Natural killer cell (primary cell): ENCODE measurements around the gene WFS1. TPM values are rescaled to one million over a fixed set of nuclear protein-coding genes. Genes with fewer than 3 reads are reported as not detected.

ENCODE experiments used
- ATAC-seq, 3 donors: fragments of 150-1000 bp in 2 of 3; fragments of 200-7000 bp in 1 of 3; cut with Tn5 transposase; 1 replicate in 1 of 3; 2 replicates in 2 of 3; pipeline ENCODE4 v1.10.0; 2021; ENCODE audit warnings: mild to moderate bottlenecking in 2 of 3, moderate library complexity in 2 of 3
- DNase-seq, 2 donors: peaks; one replicate each; pipeline versions ENCODE4 v3.0.0 to v3.0.0-alpha.2; 2013 to 2021; ENCODE audit warnings: mixed read lengths in 1 of 2
- H3K27ac ChIP-seq: one replicate; pipeline ENCODE4 v1.5.1; 2013; ENCODE audit warnings: mild to moderate bottlenecking, low read length
- H3K27me3 ChIP-seq: one replicate; pipeline ENCODE4 v1.6.1; 2013; ENCODE audit warnings: low read length; ENCODE audit not compliant: control insufficient read depth, insufficient read depth
- H3K36me3 ChIP-seq: one replicate; pipeline ENCODE4 v1.6.1; 2013; ENCODE audit warnings: low read length; ENCODE audit not compliant: control insufficient read depth, insufficient read depth
- H3K4me1 ChIP-seq: one replicate; pipeline ENCODE4 v1.6.1; 2013; ENCODE audit warnings: low read length; ENCODE audit not compliant: control insufficient read depth, insufficient read depth
- H3K4me3 ChIP-seq: one replicate; pipeline ENCODE4 v1.5.1; 2013; ENCODE audit warnings: low read length
- H3K9me3 ChIP-seq: one replicate; pipeline ENCODE4 v1.6.1; 2013; ENCODE audit warnings: low read length; ENCODE audit not compliant: control insufficient read depth, insufficient read depth
- H3K27ac Mint-ChIP-seq, 2 donors: one replicate each; pipeline ENCODE4 v1.8.0; 2022; ENCODE audit warnings: mild to moderate bottlenecking in 2 of 2, mixed read lengths in 2 of 2, moderate library complexity in 1 of 2
- H3K27me3 Mint-ChIP-seq, 2 donors: one replicate each; pipeline ENCODE4 v1.8.0; 2022; ENCODE audit warnings: low read depth in 2 of 2, mixed read lengths in 2 of 2
- H3K36me3 Mint-ChIP-seq: one replicate; pipeline ENCODE4 v1.8.0; 2022; ENCODE audit warnings: mixed read lengths
- H3K4me1 Mint-ChIP-seq, 2 donors: one replicate each; pipeline ENCODE4 v1.8.0; 2022; ENCODE audit warnings: mixed read lengths in 2 of 2
- H3K4me3 Mint-ChIP-seq: one replicate; pipeline ENCODE4 v1.8.0; 2022; ENCODE audit warnings: mild to moderate bottlenecking, moderate library complexity, mixed read lengths
- H3K9me3 Mint-ChIP-seq, 2 donors: one replicate each; pipeline ENCODE4 v1.8.0; 2022; ENCODE audit warnings: mixed read lengths in 2 of 2
- CTCF ChIP-seq: fragments of 200-600 bp; IDR thresholded peaks from one replicate; pipeline ENCODE4 v1.8.0; 2022; ENCODE audit warnings: antibody characterized with exemption
- WGBS: methylation state at CpG from one replicate; pipeline ENCODE4 v1.1.7; 2013; ENCODE audit warnings: missing lambda C conversion rate; ENCODE audit not compliant: insufficient coverage; 5-methylcytosine and 5-hydroxymethylcytosine counted together
- intact Hi-C: fragments of 100-400 bp; cut with micrococcal nuclease; formaldehyde crosslinking; loops from one replicate; pipeline ENCODE4 v1.14.2; 2022
- total RNA-seq, 4 donors: library from RNA; stranded (reverse); fragments of 120-200 nt in 1 of 4; gene quantifications; one replicate each; pipeline versions ENCODE4 v1.2.3 to v1.2.4, GENCODE V29; 2013 to 2022

The WFS1 gene
- total RNA-seq, 3 donors from 2014 or later (not counting 1 experiment from before 2014, with no cell fraction given): 3.0 to 5.6 (median 3.5) TPM

- Histone ChIP-seq H3K36me3 (no peaks in the 10 kb centered on the region), H3K4me3 (no peak overlapping the region), H3K27me3 (peaks cover 18% of the 10 kb centered on the region), H3K9me3 (peaks cover 5% of the 10 kb centered on the region), H3K27ac (no peak overlapping the region), H3K4me1 (peaks cover 6% of the 10 kb centered on the region)
- Mint-ChIP-seq H3K4me3 (no peak overlapping the region), H3K27me3 (peaks cover 28 to 78% of the 10 kb centered on the region in 2 donors), H3K27ac (no peak overlapping the region), H3K9me3 (no peaks in the 10 kb centered on the region), H3K36me3 (no peaks in the 10 kb centered on the region), H3K4me1 (no peaks in the 10 kb centered on the region)
- ATAC-seq: no peak
- 69% methylated on average over 10 of the region's 10 CpGs for WGBS
- DNase-seq: no peak
- TF ChIP-seq CTCF: no peak
- intact Hi-C loops: no loop called here
Observed at GRCh38 chr4:6222761-6223292, 46.8 kb upstream of the WFS1 start.

- H3K27me3 ChIP-seq: peaks cover 18% of the 10 kb centered on the region
- Mint-ChIP-seq H3K36me3 (no peaks in the 10 kb centered on the region), H3K4me3 (no peak overlapping the region), H3K27ac (no peak overlapping the region), H3K9me3 (no peaks in the 10 kb centered on the region), H3K4me1 (no peaks in the 10 kb centered on the region), H3K27me3 (peaks cover 24 to 59% of the 10 kb centered on the region in 2 donors)
- intact Hi-C loops: no loop called here
- peaks cover 6% of the 10 kb centered on the region for H3K4me1 ChIP-seq
- peaks cover 5% of the 10 kb centered on the region for H3K9me3 ChIP-seq
- no peaks in the 10 kb centered on the region for H3K36me3 ChIP-seq
- no peak overlapping the region for H3K4me3 ChIP-seq
- no peak overlapping the region for H3K27ac ChIP-seq
- WGBS: 78% methylated on average over 3 of the region's 3 CpGs
- ATAC-seq (no peak), DNase-seq (no peak)
- no peak for TF ChIP-seq CTCF
Observed at GRCh38 chr4:6224735-6225134, 44.9 kb upstream of the WFS1 start.

- no peaks in the 10 kb centered on the region for H3K36me3 Mint-ChIP-seq
- no peaks in the 10 kb centered on the region for H3K4me1 Mint-ChIP-seq
- H3K27me3 ChIP-seq: peaks cover 17% of the 10 kb centered on the region
- H3K4me1 ChIP-seq: peaks cover 6% of the 10 kb centered on the region
- DNase-seq (peak in 1 of 2 donors; percentile 37), ATAC-seq (no peak)
- intact Hi-C loops: no loop called here
- TF ChIP-seq CTCF: no peak
- no peak overlapping the region for H3K27ac ChIP-seq
- H3K27me3 Mint-ChIP-seq: peaks cover 20 to 53% of the 10 kb centered on the region in 2 donors
- no peaks in the 10 kb centered on the region for H3K9me3 Mint-ChIP-seq
- no peak overlapping the region for H3K4me3 ChIP-seq
- H3K27ac Mint-ChIP-seq: no peak overlapping the region
- WGBS: 43% methylated on average over 7 of the region's 7 CpGs
- H3K36me3 ChIP-seq: no peaks in the 10 kb centered on the region
- H3K4me3 Mint-ChIP-seq: no peak overlapping the region
- peaks cover 5% of the 10 kb centered on the region for H3K9me3 ChIP-seq
Observed at GRCh38 chr4:6225469-6225868, 44.2 kb upstream of the WFS1 start.

GRCh38 chr4:6226506-6226905, 43.1 kb upstream of the WFS1 start:
- WGBS: 84% methylated on average over 7 of the region's 7 CpGs
- H3K27me3 Mint-ChIP-seq: peaks cover 14 to 43% of the 10 kb centered on the region in 2 donors
- DNase-seq: no peak
- H3K27ac ChIP-seq: no peak overlapping the region
- ATAC-seq: no peak
- H3K9me3 Mint-ChIP-seq: no peaks in the 10 kb centered on the region
- peaks cover 7% of the 10 kb centered on the region for H3K27me3 ChIP-seq
- intact Hi-C loops: no loop called here
- peaks cover 2% of the 10 kb centered on the region for H3K4me1 ChIP-seq
- H3K4me1 Mint-ChIP-seq: no peaks in the 10 kb centered on the region
- H3K9me3 ChIP-seq: peaks cover 5% of the 10 kb centered on the region
- no peak overlapping the region for H3K4me3 ChIP-seq
- H3K27ac Mint-ChIP-seq: no peak overlapping the region
- no peak overlapping the region for H3K4me3 Mint-ChIP-seq
- H3K36me3 Mint-ChIP-seq: no peaks in the 10 kb centered on the region
- no peaks in the 10 kb centered on the region for H3K36me3 ChIP-seq
- no peak for TF ChIP-seq CTCF
